Neuronal stem cell (in vitro differentiated cells): ENCODE results near the gene GPR150.

ENCODE experiments used
- DNase-seq: peaks from one replicate; pipeline ENCODE4 v3.0.0-alpha.2; 2013; ENCODE audit warnings: low spot score
- H2AFZ ChIP-seq: one replicate; pipeline ENCODE4 v1.6.1; 2013; ENCODE audit warnings: mild to moderate bottlenecking, low read length, inconsistent platforms
- H2AK5ac ChIP-seq: 2 replicates; pipeline ENCODE4 v1.6.1; 2013; ENCODE audit warnings: low read depth, mild to moderate bottlenecking, inconsistent platforms, low read length, moderate library complexity, mixed read lengths
- H2BK120ac ChIP-seq: 2 replicates; pipeline ENCODE4 v1.6.1; 2013; ENCODE audit warnings: low read depth, mild to moderate bottlenecking, inconsistent platforms, low read length, moderate library complexity, mixed read lengths
- H2BK12ac ChIP-seq: one replicate; pipeline ENCODE4 v1.6.1; 2013; ENCODE audit warnings: low read length, inconsistent platforms
- H2BK15ac ChIP-seq: 2 replicates; pipeline ENCODE4 v1.6.1; 2013; ENCODE audit warnings: mild to moderate bottlenecking, low read length, inconsistent platforms, mixed read lengths
- H2BK5ac ChIP-seq: one replicate; pipeline ENCODE4 v1.6.1; 2013; ENCODE audit warnings: inconsistent platforms, mild to moderate bottlenecking, low read length, moderate library complexity
- H3K14ac ChIP-seq: one replicate; pipeline ENCODE4 v1.6.1; 2013; ENCODE audit warnings: low read length, inconsistent platforms
- H3K18ac ChIP-seq: 2 replicates; pipeline ENCODE4 v1.6.1; 2013; ENCODE audit warnings: low read length, inconsistent platforms
- H3K23ac ChIP-seq: 2 replicates; pipeline ENCODE4 v1.6.1; 2013; ENCODE audit warnings: low read depth, mild to moderate bottlenecking, mixed read lengths, low read length, inconsistent platforms; ENCODE audit not compliant: poor library complexity
- H3K27ac ChIP-seq: replicated peaks from 3 replicates; pipeline ENCODE4 v1.5.1; 2013; ENCODE audit warnings: low read length, inconsistent platforms
- H3K27me3 ChIP-seq, 3 experiments: 2 replicates each; pipeline ENCODE4 v1.6.1; 2013; ENCODE audit warnings: low read length in 3 of 3, mild to moderate bottlenecking in 2 of 3, inconsistent platforms in 1 of 3, low read depth in 1 of 3, mixed read lengths in 1 of 3, moderate library complexity in 1 of 3; ENCODE audit not compliant: control insufficient read depth in 3 of 3, insufficient read depth in 3 of 3
- H3K36me3 ChIP-seq, 2 donors: replicated peaks in 1 of 2; 2 replicates each; pipeline ENCODE4 v1.6.1; 2013; ENCODE audit warnings: low read length in 2 of 2; ENCODE audit not compliant: control insufficient read depth in 2 of 2, insufficient read depth in 2 of 2
- H3K4ac ChIP-seq: 2 replicates; pipeline ENCODE4 v1.6.1; 2013; ENCODE audit warnings: inconsistent platforms, mild to moderate bottlenecking, low read length, moderate library complexity
- H3K4me1 ChIP-seq, 2 donors: 1 replicate in 1 of 2; 2 replicates in 1 of 2; pipeline ENCODE4 v1.6.1; 2013; ENCODE audit warnings: low read length in 2 of 2, low read depth in 1 of 2; ENCODE audit not compliant: control insufficient read depth in 2 of 2, insufficient read depth in 1 of 2
- H3K4me2 ChIP-seq: one replicate; pipeline ENCODE4 v1.6.1; 2013; ENCODE audit warnings: mild to moderate bottlenecking, low read length, inconsistent platforms; ENCODE audit not compliant: insufficient read depth, poor library complexity, severe bottlenecking
- H3K4me3 ChIP-seq, 2 donors: 2 replicates each; pipeline ENCODE4 v1.5.1; 2013; ENCODE audit warnings: low read length in 2 of 2, mild to moderate bottlenecking in 2 of 2, inconsistent platforms in 1 of 2, moderate library complexity in 1 of 2
- H3K79me1 ChIP-seq: one replicate; pipeline ENCODE4 v1.6.1; 2013; ENCODE audit warnings: low read depth, mild to moderate bottlenecking, inconsistent platforms, low read length, moderate library complexity
- H3K9ac ChIP-seq: one replicate; pipeline ENCODE4 v1.6.1; 2013; ENCODE audit warnings: mild to moderate bottlenecking, low read depth, low read length, inconsistent platforms; ENCODE audit not compliant: poor library complexity
- H3K9me3 ChIP-seq, 2 donors: replicated peaks in 1 of 2; 2 replicates each; pipeline versions ENCODE3 to v1.6.1; 2013; ENCODE audit warnings: low read length in 2 of 2, mild to moderate bottlenecking in 2 of 2, inconsistent platforms in 1 of 2, low read depth in 1 of 2, mixed read lengths in 1 of 2, moderate library complexity in 1 of 2; ENCODE audit not compliant: control insufficient read depth in 2 of 2, insufficient read depth in 1 of 2
- H4K8ac ChIP-seq: one replicate; pipeline ENCODE4 v1.6.1; 2013; ENCODE audit warnings: low read depth, mild to moderate bottlenecking, inconsistent platforms, low read length, moderate library complexity
- H4K91ac ChIP-seq: one replicate; pipeline ENCODE4 v1.6.1; 2013; ENCODE audit warnings: low read length, low read depth, mild to moderate bottlenecking, inconsistent platforms; ENCODE audit not compliant: poor library complexity
- WGBS, 2 donors: extraction: QIAGEN DNeasy Blood & Tissue Kit; methylation state at CpG; one replicate each; pipeline ENCODE4 v1.1.7; 2013; ENCODE audit warnings: missing lambda C conversion rate in 2 of 2, mixed read lengths in 1 of 2; ENCODE audit not compliant: insufficient read length in 2 of 2, insufficient replicate concordance in 1 of 2; ENCODE audit errors: extremely low coverage in 2 of 2; 5-methylcytosine and 5-hydroxymethylcytosine counted together

Gene GPR150

DNA sequence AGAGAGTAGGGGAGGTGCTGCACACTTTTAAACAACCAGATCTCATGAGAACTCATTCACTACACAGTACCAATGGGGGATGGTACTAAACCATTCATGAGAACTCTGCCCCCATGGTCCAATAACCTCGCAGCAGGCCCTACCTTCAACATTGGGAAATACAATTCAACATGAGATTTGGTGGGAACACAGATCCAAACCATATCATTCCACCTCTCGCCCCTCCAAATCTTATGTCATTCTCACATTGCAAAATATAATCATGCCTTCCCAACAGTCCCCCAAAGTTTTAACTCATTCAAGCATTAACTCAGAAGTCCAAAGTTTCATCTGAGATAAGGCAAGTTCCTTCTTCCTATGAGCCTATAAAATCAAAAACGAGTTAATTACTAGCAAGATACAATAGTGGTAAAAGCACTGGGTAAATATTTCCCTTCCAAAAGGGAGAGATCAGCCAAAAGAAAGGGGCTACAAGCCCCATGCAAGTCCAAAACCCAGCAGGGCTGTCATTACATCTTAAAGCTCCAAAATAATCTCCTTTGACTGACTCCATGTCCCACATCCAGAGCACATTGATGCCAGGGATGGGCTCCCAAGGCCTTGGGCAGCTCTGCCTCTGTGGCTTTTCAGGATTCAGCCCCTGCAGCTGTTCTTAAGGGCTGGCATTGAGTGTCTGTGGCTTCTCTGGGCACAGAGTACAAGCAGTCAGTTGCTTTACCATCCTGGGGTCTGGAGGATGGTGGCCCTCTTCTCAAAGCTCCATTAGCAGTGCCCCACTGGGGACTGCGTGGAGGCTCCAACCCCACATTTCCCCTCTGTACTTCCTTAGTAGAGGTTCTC lies 8.3 kb downstream of the GPR150 start:
- no peak overlapping the region for H3K14ac ChIP-seq
- no peaks in the 10 kb centered on the region for H3K36me3 ChIP-seq
- no peak overlapping the region for H2BK15ac ChIP-seq
- no peak overlapping the region for H3K18ac ChIP-seq
- WGBS, 2 donors = no CpG with 5 or more reads among the region's 4 CpGs
- no peak overlapping the region for H2BK5ac ChIP-seq
- H3K9me3 ChIP-seq = peaks cover 0 to 8% of the 10 kb centered on the region in 2 donors
- H3K9ac ChIP-seq = no peak overlapping the region
- no peak overlapping the region for H4K8ac ChIP-seq
- no peak overlapping the region for H2AK5ac ChIP-seq
- H3K4me1 ChIP-seq = no peaks in the 10 kb centered on the region
- H3K4me2 ChIP-seq = no peak overlapping the region
- H3K23ac ChIP-seq = no peak overlapping the region
- no peak overlapping the region for H3K4me3 ChIP-seq
- no peak overlapping the region for H3K4ac ChIP-seq
- peaks cover 0 to 33% (median under 1%) of the 10 kb centered on the region in 3 experiments for H3K27me3 ChIP-seq
- no peak overlapping the region for H4K91ac ChIP-seq
- no peak overlapping the region for H2BK12ac ChIP-seq
- no peak overlapping the region for H3K27ac ChIP-seq
- H2BK120ac ChIP-seq = no peak overlapping the region
- H2AFZ ChIP-seq = no peak overlapping the region
- no peak for DNase-seq
- H3K79me1 ChIP-seq = no peaks in the 10 kb centered on the region

DNA sequence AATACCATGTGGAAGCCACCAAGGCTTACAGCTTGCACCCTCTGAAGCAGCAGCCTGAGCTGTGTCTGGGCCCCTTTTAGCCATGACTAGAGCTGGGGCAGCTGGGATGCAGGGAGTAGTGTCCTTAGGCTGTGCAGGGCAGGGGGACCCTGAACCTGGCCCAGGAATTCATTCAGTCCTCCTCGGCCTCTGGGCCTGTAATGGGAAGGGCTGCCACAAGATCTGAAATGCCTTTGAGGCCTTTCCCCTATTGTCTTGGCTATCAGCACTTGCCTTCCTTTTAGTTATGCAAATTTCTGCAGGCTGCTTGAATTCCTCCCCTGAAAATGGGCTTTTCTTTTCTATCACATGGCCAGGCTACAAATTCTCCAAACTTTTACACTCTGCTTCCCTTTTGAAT lies 9.0 kb downstream of the GPR150 start:
- Histone ChIP-seq H3K14ac (no peak overlapping the region), H2AFZ (no peak overlapping the region), H3K79me1 (no peaks in the 10 kb centered on the region), H3K4ac (no peak overlapping the region), H4K8ac (no peak overlapping the region), H3K18ac (no peak overlapping the region), H2BK12ac (no peak overlapping the region), H4K91ac (no peak overlapping the region), H2BK5ac (no peak overlapping the region), H3K9me3 (peaks cover 0 to 8% of the 10 kb centered on the region in 2 donors), H3K9ac (no peak overlapping the region), H2BK120ac (no peak overlapping the region), H3K23ac (no peak overlapping the region), H3K36me3 (no peaks in the 10 kb centered on the region), H3K4me2 (no peak overlapping the region), H3K4me1 (no peaks in the 10 kb centered on the region), H3K27me3 (peaks cover 0 to 25% (median 0%) of the 10 kb centered on the region in 3 experiments), H3K4me3 (no peak overlapping the region), H3K27ac (no peak overlapping the region), H2BK15ac (no peak overlapping the region), H2AK5ac (no peak overlapping the region)
- DNase-seq = no peak
- WGBS, 2 donors = no CpG with 5 or more reads among the region's 1 CpG

DNA sequence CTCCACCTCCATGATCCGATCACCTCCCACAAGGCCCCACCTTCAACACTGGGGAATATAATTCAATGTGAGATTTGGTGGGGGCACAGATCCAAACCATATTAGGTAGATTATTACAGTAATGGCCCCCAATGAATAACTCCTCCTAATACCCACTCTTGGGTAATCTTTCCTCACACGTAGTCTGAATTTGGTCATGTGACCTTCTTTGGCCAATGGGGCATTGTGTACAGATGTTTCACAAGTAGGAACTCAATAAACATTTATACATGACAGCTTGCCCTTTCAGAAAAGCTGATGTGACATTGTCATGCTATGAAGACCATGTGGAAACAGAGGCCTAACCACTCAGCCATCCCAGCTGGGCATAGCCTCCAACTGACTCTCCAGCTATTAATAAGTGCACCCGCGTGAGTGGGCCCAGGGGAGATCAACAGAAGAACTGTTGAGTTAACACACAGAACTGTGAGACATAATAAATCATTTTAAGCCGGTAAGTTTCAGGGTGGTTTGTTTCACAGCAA lies 10.6 kb downstream of the GPR150 start:
- H3K9ac ChIP-seq = no peak overlapping the region
- no peak overlapping the region for H2BK15ac ChIP-seq
- H3K18ac ChIP-seq = no peak overlapping the region
- DNase-seq = no peak
- H2AK5ac ChIP-seq = no peak overlapping the region
- H3K79me1 ChIP-seq = no peaks in the 10 kb centered on the region
- H2AFZ ChIP-seq = no peak overlapping the region
- H3K9me3 ChIP-seq = peaks cover 0 to 8% of the 10 kb centered on the region in 2 donors
- H2BK12ac ChIP-seq = no peak overlapping the region
- H3K4me2 ChIP-seq = no peak overlapping the region
- no peaks in the 10 kb centered on the region for H3K4me1 ChIP-seq
- no peak overlapping the region for H4K8ac ChIP-seq
- H3K4ac ChIP-seq = no peak overlapping the region
- no peak overlapping the region for H3K23ac ChIP-seq
- no peak overlapping the region for H2BK120ac ChIP-seq
- H3K4me3 ChIP-seq = no peak overlapping the region
- no peak overlapping the region for H4K91ac ChIP-seq
- no peaks in the 10 kb centered on the region for H3K36me3 ChIP-seq
- no peak overlapping the region for H3K14ac ChIP-seq
- H2BK5ac ChIP-seq = no peak overlapping the region
- H3K27me3 ChIP-seq = peaks cover 0 to 13% (median 0%) of the 10 kb centered on the region in 3 experiments
- no peak overlapping the region for H3K27ac ChIP-seq
- no CpG with 5 or more reads among the region's 5 CpGs for WGBS, 2 donors

DNA sequence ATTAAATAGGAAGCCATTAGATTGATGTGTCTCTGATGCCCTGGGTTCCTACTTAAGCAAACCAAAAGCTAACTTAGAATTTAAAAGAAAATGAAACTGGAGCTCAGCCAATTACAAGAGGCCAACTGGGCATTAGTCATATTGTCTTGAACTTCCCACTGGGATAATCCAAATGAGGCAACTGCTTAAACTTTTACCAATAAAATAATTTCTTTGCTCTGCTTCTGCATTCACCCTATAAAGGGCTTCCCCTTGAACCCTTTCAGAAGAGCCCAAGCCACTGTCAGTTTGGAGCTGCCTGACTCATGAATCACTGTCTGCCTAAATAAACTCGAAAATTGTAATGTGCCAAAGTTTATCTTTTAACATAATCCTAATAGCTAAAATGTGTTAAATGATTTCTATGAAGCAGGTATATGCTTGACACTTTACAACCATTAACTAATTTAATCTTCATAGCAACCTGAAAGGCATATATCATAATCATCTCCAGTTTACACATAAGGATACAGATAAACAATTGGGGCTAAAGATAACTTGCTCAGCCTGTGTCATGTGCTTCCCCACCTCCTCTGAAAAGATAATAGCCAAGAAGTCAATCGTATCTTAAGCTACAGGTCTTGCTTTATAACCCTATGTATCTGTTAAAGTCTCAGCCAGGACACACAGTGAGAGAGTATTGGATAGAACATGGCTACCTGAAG lies 11.5 kb downstream of the GPR150 start:
- no peak overlapping the region for H4K91ac ChIP-seq
- H4K8ac ChIP-seq = no peak overlapping the region
- H3K18ac ChIP-seq = no peak overlapping the region
- H3K14ac ChIP-seq = no peak overlapping the region
- no peak overlapping the region for H2BK12ac ChIP-seq
- H2BK5ac ChIP-seq = no peak overlapping the region
- H3K27ac ChIP-seq = no peak overlapping the region
- DNase-seq = no peak
- no peaks in the 10 kb centered on the region for H3K36me3 ChIP-seq
- peaks cover 0 to 4% (median 0%) of the 10 kb centered on the region in 3 experiments for H3K27me3 ChIP-seq
- H3K9me3 ChIP-seq = peaks cover 0 to 8% of the 10 kb centered on the region in 2 donors
- H3K4me2 ChIP-seq = no peak overlapping the region
- no peak overlapping the region for H3K4me3 ChIP-seq
- WGBS, 2 donors = no CpG with 5 or more reads among the region's 2 CpGs
- no peak overlapping the region for H2AK5ac ChIP-seq
- H2AFZ ChIP-seq = no peak overlapping the region
- no peak overlapping the region for H3K4ac ChIP-seq
- H2BK120ac ChIP-seq = no peak overlapping the region
- no peaks in the 10 kb centered on the region for H3K4me1 ChIP-seq
- H2BK15ac ChIP-seq = no peak overlapping the region
- no peak overlapping the region for H3K23ac ChIP-seq
- H3K79me1 ChIP-seq = no peaks in the 10 kb centered on the region
- no peak overlapping the region for H3K9ac ChIP-seq
